Smooth muscle cell (in vitro differentiated cells): Measurements from ENCODE around the gene ST3GAL3. TPM values are rescaled to one million over a fixed set of nuclear protein-coding genes. Genes with fewer than 3 reads are reported as not detected.

Experiments
- DNase-seq: peaks from one replicate; lab custom pipeline; 2025; ENCODE audit not compliant: unreplicated experiment; lab: John Stamatoyannopoulos, UW
- H2AFZ ChIP-seq: fragments of 200-600 bp; sonication (generic); 2 replicates; pipeline ENCODE4 v1.6.0; 2016; ENCODE audit warnings: antibody characterized with exemption, low read depth, mild to moderate bottlenecking
- H3F3A ChIP-seq: fragments of 200-600 bp; sonication (generic); 2 replicates; pipeline ENCODE4 v1.6.0; 2017; ENCODE audit warnings: antibody characterized with exemption, low read depth
- H3K27ac ChIP-seq: fragments of 200-600 bp; sonication (generic); 2 replicates; pipeline ENCODE4 v1.5.1; 2016; ENCODE audit warnings: low read depth, mild to moderate bottlenecking
- H3K27me3 ChIP-seq: fragments of 200-600 bp; sonication (generic); 2 replicates; pipeline ENCODE4 v1.6.1; 2016; ENCODE audit warnings: low read depth, mild to moderate bottlenecking
- H3K36me3 ChIP-seq: fragments of 200-600 bp; sonication (generic); 2 replicates; pipeline ENCODE4 v1.5.1; 2016; ENCODE audit warnings: low read depth
- H3K4me1 ChIP-seq: fragments of 200-600 bp; sonication (generic); 2 replicates; pipeline ENCODE4 v1.5.1; 2016; ENCODE audit warnings: low read depth
- H3K4me2 ChIP-seq: fragments of 200-600 bp; sonication (generic); 2 replicates; pipeline ENCODE4 v1.6.0; 2016; ENCODE audit warnings: mild to moderate bottlenecking
- H3K4me3 ChIP-seq: fragments of 200-600 bp; sonication (generic); 2 replicates; pipeline ENCODE4 v1.5.1; 2016; ENCODE audit warnings: mild to moderate bottlenecking
- H3K79me2 ChIP-seq: fragments of 200-600 bp; sonication (generic); 2 replicates; pipeline ENCODE4 v1.6.0; 2016; ENCODE audit warnings: low read depth, mild to moderate bottlenecking
- H3K9ac ChIP-seq: fragments of 200-600 bp; sonication (generic); 2 replicates; pipeline ENCODE4 v1.6.0; 2016; ENCODE audit warnings: low read depth
- H3K9me3 ChIP-seq: fragments of 200-600 bp; sonication (generic); replicated peaks from 2 replicates; pipeline ENCODE4 v1.5.1; 2016; ENCODE audit warnings: low read depth
- H4K20me1 ChIP-seq: fragments of 200-600 bp; sonication (generic); 2 replicates; pipeline ENCODE4 v1.6.0; 2016; ENCODE audit warnings: low read depth
- CTCF ChIP-seq: fragments of 200-600 bp; sonication (generic); IDR thresholded peaks from 2 replicates; pipeline ENCODE4 v1.5.1; 2017; ENCODE audit warnings: borderline replicate concordance, mild to moderate bottlenecking, antibody characterized with exemption; ENCODE audit not compliant: insufficient read depth, poor library complexity, severe bottlenecking
- WGBS: methylation state at CpG from one replicate; pipeline ENCODE4 v1.1.7; 2016; ENCODE audit warnings: low lambda C conversion rate; 5-methylcytosine and 5-hydroxymethylcytosine counted together
- polyA plus RNA-seq: library from polyadenylated mRNA; unstranded; fragments of >200 nt; fragmentation: Nextera tagmentation; extraction: Ambion mirVana; gene quantifications from 2 replicates; pipeline ENCODE4 v1.2.1, GENCODE V29; 2016
- total RNA-seq: library from RNA; depleted of rRNA; stranded (reverse); fragments of >200 nt; gene quantifications from 2 replicates; pipeline ENCODE4 v1.2.3, GENCODE V29; 2014

Gene ST3GAL3
- total and polyA plus RNA-seq, 2 experiments from 2014 or later, result 16.0 to 16.6 TPM

- H2AFZ ChIP-seq, result no peak overlapping the region
- H3K4me1 ChIP-seq, result no peaks in the 10 kb centered on the region
- peaks cover 3% of the 10 kb centered on the region for H3K36me3 ChIP-seq
- H3K4me2 ChIP-seq, result no peak overlapping the region
- TF ChIP-seq CTCF, result no peak
- no peak overlapping the region for H3K27ac ChIP-seq
- no peak for DNase-seq
- no peaks in the 10 kb centered on the region for H3K27me3 ChIP-seq
- 100% methylated on average over 1 of the region's 1 CpG for WGBS
- H3K4me3 ChIP-seq, result no peak overlapping the region
- H4K20me1 ChIP-seq, result no peaks in the 10 kb centered on the region
- no peak overlapping the region for H3K9ac ChIP-seq
- H3F3A ChIP-seq, result no peaks in the 10 kb centered on the region
- H3K9me3 ChIP-seq, result no peaks in the 10 kb centered on the region
- H3K79me2 ChIP-seq, result no peaks in the 10 kb centered on the region
Measured at GRCh38 chr1:43828574-43828973, 121.2 kb downstream of the ST3GAL3 start.

GRCh38 chr1:43830802-43831201 lies 123.5 kb downstream of the ST3GAL3 start:
- H2AFZ ChIP-seq, result no peak overlapping the region
- H3K27me3 ChIP-seq, result no peaks in the 10 kb centered on the region
- H3K79me2 ChIP-seq, result no peaks in the 10 kb centered on the region
- peaks cover 3% of the 10 kb centered on the region for H3K36me3 ChIP-seq
- TF ChIP-seq CTCF, result no peak
- H3F3A ChIP-seq, result peaks cover 12% of the 10 kb centered on the region
- no peak overlapping the region for H3K9ac ChIP-seq
- no peak overlapping the region for H3K4me2 ChIP-seq
- peaks cover 13% of the 10 kb centered on the region for H3K4me1 ChIP-seq
- H3K4me3 ChIP-seq, result no peak overlapping the region
- no peaks in the 10 kb centered on the region for H3K9me3 ChIP-seq
- H3K27ac ChIP-seq, result no peak overlapping the region
- peaks cover 17% of the 10 kb centered on the region for H4K20me1 ChIP-seq
- DNase-seq, result no peak

GRCh38 chr1:43831851-43832250 lies 124.5 kb downstream of the ST3GAL3 start:
- Histone ChIP-seq H3K4me3 (no peak overlapping the region), H3K4me1 (peaks cover 13% of the 10 kb centered on the region), H3K36me3 (peaks cover 3% of the 10 kb centered on the region), H3K9ac (no peak overlapping the region), H3F3A (peaks cover 12% of the 10 kb centered on the region), H3K4me2 (no peak overlapping the region), H2AFZ (no peak overlapping the region), H3K9me3 (no peaks in the 10 kb centered on the region), H3K79me2 (no peaks in the 10 kb centered on the region), H3K27ac (no peak overlapping the region), H4K20me1 (peaks cover 28% of the 10 kb centered on the region), H3K27me3 (no peaks in the 10 kb centered on the region)
- 94% methylated on average over 2 of the region's 2 CpGs for WGBS
- DNase-seq, result no peak
- TF ChIP-seq CTCF, result no peak

GRCh38 chr1:43832255-43832654 lies 124.9 kb downstream of the ST3GAL3 start:
- Histone ChIP-seq H3K9ac (no peak overlapping the region), H2AFZ (no peak overlapping the region), H3K36me3 (peaks cover 3% of the 10 kb centered on the region), H3K9me3 (no peaks in the 10 kb centered on the region), H3K4me1 (peaks cover 13% of the 10 kb centered on the region), H3F3A (peaks cover 12% of the 10 kb centered on the region), H3K79me2 (no peaks in the 10 kb centered on the region), H4K20me1 (peaks cover 32% of the 10 kb centered on the region), H3K4me2 (no peak overlapping the region), H3K27ac (no peak overlapping the region), H3K27me3 (no peaks in the 10 kb centered on the region), H3K4me3 (no peak overlapping the region)
- no peak for DNase-seq
- WGBS, result 71% methylated on average over 3 of the region's 3 CpGs
- no peak for TF ChIP-seq CTCF
